Mesendoderm (in vitro differentiated cells): ENCODE measurements around the gene EIF3D.
"Not testable (repeated sequence)": the region's sequence is repeated elsewhere in the genome, so short reads cannot be mapped to it uniquely, and the experiment has no call there.

Experiments
- DNase-seq: peaks from one replicate; pipeline ENCODE4 v3.0.0; 2013
- H2AK5ac ChIP-seq: 2 replicates; pipeline ENCODE4 v1.6.1; 2013; ENCODE audit warnings: low read length, inconsistent platforms
- H2BK120ac ChIP-seq: 2 replicates; pipeline ENCODE4 v1.6.1; 2013; ENCODE audit warnings: low read depth, mild to moderate bottlenecking, low read length, moderate library complexity, mixed read lengths
- H2BK15ac ChIP-seq: replicated peaks from 2 replicates; pipeline ENCODE4 v1.6.1; 2013; ENCODE audit warnings: low read depth, mild to moderate bottlenecking, moderate library complexity
- H2BK5ac ChIP-seq: 2 replicates; pipeline ENCODE4 v1.6.1; 2013; ENCODE audit warnings: low read length, inconsistent platforms
- H3K18ac ChIP-seq: 2 replicates; pipeline ENCODE4 v1.6.1; 2013; ENCODE audit warnings: mild to moderate bottlenecking, low read length, mixed read lengths
- H3K23ac ChIP-seq: one replicate; pipeline ENCODE4 v1.6.1; 2013; ENCODE audit warnings: low read length
- H3K27ac ChIP-seq: 2 replicates; pipeline ENCODE4 v1.5.1; 2013; ENCODE audit warnings: low read depth, mild to moderate bottlenecking, inconsistent platforms, low read length, moderate library complexity
- H3K27me3 ChIP-seq: 2 replicates; pipeline ENCODE4 v1.6.1; 2013; ENCODE audit warnings: low read length, control low read depth, mild to moderate bottlenecking, inconsistent platforms; ENCODE audit not compliant: insufficient read depth, poor library complexity
- H3K36me3 ChIP-seq: 2 replicates; pipeline ENCODE4 v1.6.1; 2013; ENCODE audit warnings: low read length, inconsistent platforms; ENCODE audit not compliant: control insufficient read depth, insufficient read depth
- H3K4ac ChIP-seq: one replicate; pipeline ENCODE4 v1.6.1; 2013; ENCODE audit warnings: low read depth, mild to moderate bottlenecking, low read length, moderate library complexity
- H3K4me1 ChIP-seq: 2 replicates; pipeline ENCODE4 v1.6.1; 2013; ENCODE audit warnings: low read depth, low read length, inconsistent platforms; ENCODE audit not compliant: control insufficient read depth
- H3K4me2 ChIP-seq: 2 replicates; pipeline ENCODE4 v1.6.1; 2013; ENCODE audit warnings: low read length
- H3K4me3 ChIP-seq: 2 replicates; pipeline ENCODE4 v1.5.1; 2013; ENCODE audit warnings: mild to moderate bottlenecking, low read length
- H3K56ac ChIP-seq: one replicate; pipeline ENCODE4 v1.6.1; 2013; ENCODE audit warnings: low read length
- H3K79me1 ChIP-seq: 2 replicates; pipeline ENCODE4 v1.6.1; 2013; ENCODE audit warnings: low read length, inconsistent platforms
- H3K79me2 ChIP-seq: 2 replicates; pipeline ENCODE4 v1.6.1; 2013; ENCODE audit warnings: mild to moderate bottlenecking, low read length; ENCODE audit not compliant: control insufficient read depth, insufficient read depth
- H3K9ac ChIP-seq: 2 replicates; pipeline ENCODE4 v1.6.1; 2013; ENCODE audit warnings: low read length, inconsistent platforms
- H4K5ac ChIP-seq: one replicate; pipeline ENCODE4 v1.6.1; 2013; ENCODE audit warnings: low read length
- H4K8ac ChIP-seq: one replicate; pipeline ENCODE4 v1.6.1; 2013; ENCODE audit warnings: low read depth, mild to moderate bottlenecking, control low read depth, low read length, moderate library complexity
- WGBS: extraction: QIAGEN DNeasy Blood & Tissue Kit; methylation state at CpG from one replicate; pipeline ENCODE4 v1.1.7; 2013; ENCODE audit warnings: low lambda C conversion rate, missing lambda C conversion rate; ENCODE audit not compliant: insufficient coverage; ENCODE audit errors: extremely low coverage; 5-methylcytosine and 5-hydroxymethylcytosine counted together

The EIF3D gene

GRCh38 chr22:36532466-36532865 is 3.5 kb upstream of the EIF3D start:
- no CpG with 5 or more reads among the region's 2 CpGs for WGBS
- H3K36me3 ChIP-seq = no peaks in the 10 kb centered on the region
- H2BK5ac ChIP-seq = no peak overlapping the region
- H3K18ac ChIP-seq = no peak overlapping the region
- no peak overlapping the region for H3K4me3 ChIP-seq
- no peak overlapping the region for H3K4ac ChIP-seq
- no peak overlapping the region for H3K9ac ChIP-seq
- H3K27me3 ChIP-seq = no peaks in the 10 kb centered on the region
- no peak overlapping the region for H3K27ac ChIP-seq
- H3K79me1 ChIP-seq = no peaks in the 10 kb centered on the region
- H4K8ac ChIP-seq = no peak overlapping the region
- H3K4me1 ChIP-seq = no peaks in the 10 kb centered on the region
- H3K4me2 ChIP-seq = no peak overlapping the region
- H3K79me2 ChIP-seq = peaks cover 12% of the 10 kb centered on the region
- H4K5ac ChIP-seq = no peak overlapping the region
- H3K23ac ChIP-seq = no peak overlapping the region
- no peak overlapping the region for H2AK5ac ChIP-seq
- H2BK15ac ChIP-seq = no peak overlapping the region
- H3K56ac ChIP-seq = no peak overlapping the region
- H2BK120ac ChIP-seq = no peak overlapping the region
- DNase-seq = no peak

- Histone ChIP-seq H4K5ac (no peak overlapping the region), H3K4ac (peak overlapping the region; percentile 57), H2BK15ac (no peak overlapping the region), H3K4me3 (peak overlapping the region; percentile 80), H3K4me2 (peak overlapping the region; percentile 76), H3K23ac (no peak overlapping the region), H4K8ac (peak overlapping the region; percentile 83), H3K79me1 (peaks cover 5% of the 10 kb centered on the region), H2BK120ac (no peak overlapping the region), H3K4me1 (peaks cover 2% of the 10 kb centered on the region), H2BK5ac (no peak overlapping the region), H3K36me3 (peaks cover 14% of the 10 kb centered on the region), H3K27me3 (no peaks in the 10 kb centered on the region), H3K27ac (no peak overlapping the region), H3K56ac (peak overlapping the region; percentile 88), H3K9ac (peak overlapping the region; percentile 73), H3K79me2 (peaks cover 18% of the 10 kb centered on the region), H2AK5ac (peak overlapping the region; percentile 71), H3K18ac (peak overlapping the region; percentile 23)
- DNase-seq = no peak
- no CpG with 5 or more reads among the region's 8 CpGs for WGBS
These were observed 625 bp downstream of the EIF3D start for GRCh38 chr22:36528341-36528740.

- Histone ChIP-seq H3K79me2 (peaks cover 7% of the 10 kb centered on the region), H3K4me2 (no peak overlapping the region), H2AK5ac (no peak overlapping the region), H3K18ac (no peak overlapping the region), H3K27me3 (no peaks in the 10 kb centered on the region), H4K8ac (no peak overlapping the region), H3K56ac (no peak overlapping the region), H3K27ac (no peak overlapping the region), H3K9ac (no peak overlapping the region), H2BK15ac (no peak overlapping the region), H3K79me1 (peaks cover 5% of the 10 kb centered on the region), H3K4ac (no peak overlapping the region), H3K4me3 (no peak overlapping the region), H3K36me3 (peaks cover 35% of the 10 kb centered on the region), H2BK5ac (no peak overlapping the region), H4K5ac (no peak overlapping the region), H2BK120ac (no peak overlapping the region), H3K4me1 (peaks cover 2% of the 10 kb centered on the region), H3K23ac (no peak overlapping the region)
- DNase-seq = no peak
- WGBS = no CpG with 5 or more reads among the region's 6 CpGs
These were observed 6.3 kb downstream of the EIF3D start for GRCh38 chr22:36522662-36523061.

- Histone ChIP-seq H2BK5ac (no peak overlapping the region), H2BK15ac (no peak overlapping the region), H3K27me3 (no peaks in the 10 kb centered on the region), H3K56ac (no peak overlapping the region), H3K23ac (no peak overlapping the region), H3K79me1 (no peaks in the 10 kb centered on the region), H3K4me1 (no peaks in the 10 kb centered on the region), H4K5ac (no peak overlapping the region), H3K4ac (no peak overlapping the region), H3K36me3 (peaks cover 39% of the 10 kb centered on the region), H3K4me2 (no peak overlapping the region), H4K8ac (no peak overlapping the region), H3K18ac (no peak overlapping the region), H3K79me2 (no peaks in the 10 kb centered on the region), H3K4me3 (no peak overlapping the region), H3K27ac (no peak overlapping the region), H2AK5ac (no peak overlapping the region), H3K9ac (no peak overlapping the region), H2BK120ac (no peak overlapping the region)
- DNase-seq = no peak
- WGBS = no CpG with 5 or more reads among the region's 3 CpGs
These were observed 8.5 kb downstream of the EIF3D start for GRCh38 chr22:36520423-36520822.

GRCh38 chr22:36519906-36520305 is 9.1 kb downstream of the EIF3D start:
- WGBS = no CpG with 5 or more reads among the region's 2 CpGs
- H3K4ac ChIP-seq, H2BK15ac ChIP-seq, H3K4me3 ChIP-seq, H4K5ac ChIP-seq, H3K23ac ChIP-seq, H3K79me1 ChIP-seq, H3K79me2 ChIP-seq, DNase-seq, H3K4me1 ChIP-seq, H3K4me2 ChIP-seq, H4K8ac ChIP-seq, H3K9ac ChIP-seq, H3K18ac ChIP-seq, H3K27me3 ChIP-seq, H3K56ac ChIP-seq, H2BK5ac ChIP-seq, H2BK120ac ChIP-seq, H2AK5ac ChIP-seq, H3K27ac ChIP-seq: not testable (repeated sequence)
- peaks cover 39% of the 10 kb centered on the region for H3K36me3 ChIP-seq

- Histone ChIP-seq H4K8ac (no peak overlapping the region), H3K27ac (no peak overlapping the region), H2BK5ac (no peak overlapping the region), H3K4me3 (no peak overlapping the region), H2BK120ac (no peak overlapping the region), H2BK15ac (no peak overlapping the region), H4K5ac (no peak overlapping the region), H3K23ac (no peak overlapping the region), H3K36me3 (peaks cover 47% of the 10 kb centered on the region), H3K4me1 (no peaks in the 10 kb centered on the region), H3K4ac (no peak overlapping the region), H3K4me2 (no peak overlapping the region), H3K56ac (no peak overlapping the region), H2AK5ac (no peak overlapping the region), H3K9ac (no peak overlapping the region), H3K79me2 (no peaks in the 10 kb centered on the region), H3K79me1 (no peaks in the 10 kb centered on the region), H3K18ac (no peak overlapping the region), H3K27me3 (no peaks in the 10 kb centered on the region)
- DNase-seq = no peak
- no CpG with 5 or more reads among the region's 1 CpG for WGBS
These were observed 14.2 kb downstream of the EIF3D start for GRCh38 chr22:36514766-36515165.
